ENCODE data around the gene PRR36.

DNA sequence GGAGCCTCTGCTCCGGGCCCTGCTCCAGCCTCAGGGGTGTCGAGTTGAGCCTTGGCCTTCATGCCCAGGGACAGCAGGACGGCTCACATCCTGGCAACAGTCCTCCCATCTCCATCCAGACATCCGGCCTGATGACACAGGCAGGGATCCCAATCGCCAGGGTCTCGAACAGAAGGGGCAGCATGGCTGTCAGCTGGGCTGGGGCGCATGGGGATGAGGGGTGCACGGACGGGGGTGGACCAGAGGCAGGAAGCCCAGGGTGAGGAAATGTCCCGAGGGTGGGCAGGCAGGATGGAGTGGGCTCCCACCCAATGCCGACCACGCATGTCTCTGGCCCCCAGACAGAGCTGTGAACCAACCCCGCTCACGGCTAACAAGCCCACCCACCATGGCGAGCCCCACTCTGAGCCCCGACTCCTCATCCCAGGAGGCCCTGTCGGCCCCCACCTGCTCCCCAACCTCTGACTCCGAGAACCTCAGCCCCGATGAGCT lies 28.0 kb downstream of the PRR36 start:
- no peak for TF ChIP-seq POLR2A (IDR thresholded peaks at IDR 0.05; ENCODE audit: low read depth)
- TF ChIP-seq, protein P1, sequence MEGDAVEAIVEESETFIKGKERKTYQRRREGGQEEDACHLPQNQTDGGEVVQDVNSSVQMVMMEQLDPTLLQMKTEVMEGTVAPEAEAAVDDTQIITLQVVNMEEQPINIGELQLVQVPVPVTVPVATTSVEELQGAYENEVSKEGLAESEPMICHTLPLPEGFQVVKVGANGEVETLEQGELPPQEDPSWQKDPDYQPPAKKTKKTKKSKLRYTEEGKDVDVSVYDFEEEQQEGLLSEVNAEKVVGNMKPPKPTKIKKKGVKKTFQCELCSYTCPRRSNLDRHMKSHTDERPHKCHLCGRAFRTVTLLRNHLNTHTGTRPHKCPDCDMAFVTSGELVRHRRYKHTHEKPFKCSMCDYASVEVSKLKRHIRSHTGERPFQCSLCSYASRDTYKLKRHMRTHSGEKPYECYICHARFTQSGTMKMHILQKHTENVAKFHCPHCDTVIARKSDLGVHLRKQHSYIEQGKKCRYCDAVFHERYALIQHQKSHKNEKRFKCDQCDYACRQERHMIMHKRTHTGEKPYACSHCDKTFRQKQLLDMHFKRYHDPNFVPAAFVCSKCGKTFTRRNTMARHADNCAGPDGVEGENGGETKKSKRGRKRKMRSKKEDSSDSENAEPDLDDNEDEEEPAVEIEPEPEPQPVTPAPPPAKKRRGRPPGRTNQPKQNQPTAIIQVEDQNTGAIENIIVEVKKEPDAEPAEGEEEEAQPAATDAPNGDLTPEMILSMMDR (IDR thresholded peaks at IDR 0.05): no peak
- TF ChIP-seq EP300 (IDR thresholded peaks at IDR 0.05): no peak
- TF ChIP-seq POLR2AphosphoS5 (IDR thresholded peaks at IDR 0.05): no peak

Data from esophagus muscularis mucosa (tissue), 4 donors.